Measurements from ENCODE around the gene LIN52. TPM values are rescaled to one million over a fixed set of nuclear protein-coding genes. Genes with fewer than 3 reads are reported as not detected.
A peak's percentile ranks its signal among the peaks of the same experiment; 100 is the strongest.

The LIN52 gene
- polyA plus RNA-seq, 3 donors: 2.9 to 7.2 (median 4.8) TPM

GRCh38 chr14:74085047-74085637 is 386 bp downstream of the LIN52 start:
- Histone ChIP-seq H2AFZ (ENCODE audit: insufficient read depth, low read depth, low read length, poor library complexity, severe bottlenecking) (peak overlapping the region; percentile 94), H3K27ac (ENCODE audit: low read depth in 1 of 2, low read length in 2 of 2) (peak overlapping the region; percentile 25 to 77), H4K20me1 (ENCODE audit: insufficient read depth, low read length) (no peaks in the 10 kb centered on the region), H3K9me3 (replicated peaks in 1 of 2; ENCODE audit: control insufficient read depth in 1 of 2, insufficient read depth in 1 of 2, low read length in 2 of 2) (no peaks in the 10 kb centered on the region), H3K9ac (ENCODE audit: insufficient read depth, low read length, poor library complexity, severe bottlenecking) (peak overlapping the region; percentile 64), H3K27me3 (ENCODE audit: control insufficient read depth in 2 of 2, insufficient read depth in 2 of 2, low read length in 2 of 2) (no peaks in the 10 kb centered on the region), H3K4me2 (replicated peaks; ENCODE audit: extremely low read depth, low read length, poor library complexity, severe bottlenecking) (peak overlapping the region; percentile 85), H3K36me3 (replicated peaks in 1 of 2; ENCODE audit: control insufficient read depth in 1 of 2, insufficient read depth in 2 of 2, low read length in 2 of 2) (no peaks in the 10 kb centered on the region), H3K4me1 (ENCODE audit: control insufficient read depth in 1 of 2, insufficient read depth in 2 of 2, low read length in 2 of 2) (peaks cover 23 to 31% of the 10 kb centered on the region in 2 donors), H3K4me3 (replicated peaks in 1 of 3; ENCODE audit: low read depth in 2 of 3, low read length in 3 of 3) (peak overlapping the region; percentile 85 to 86 (median 85)), H3K79me2 (ENCODE audit: insufficient read depth, low read length) (peaks cover 47% of the 10 kb centered on the region)
- no peaks in the 10 kb centered on the region for H3K9me3 Mint-ChIP-seq
- TF ChIP-seq, protein P1, sequence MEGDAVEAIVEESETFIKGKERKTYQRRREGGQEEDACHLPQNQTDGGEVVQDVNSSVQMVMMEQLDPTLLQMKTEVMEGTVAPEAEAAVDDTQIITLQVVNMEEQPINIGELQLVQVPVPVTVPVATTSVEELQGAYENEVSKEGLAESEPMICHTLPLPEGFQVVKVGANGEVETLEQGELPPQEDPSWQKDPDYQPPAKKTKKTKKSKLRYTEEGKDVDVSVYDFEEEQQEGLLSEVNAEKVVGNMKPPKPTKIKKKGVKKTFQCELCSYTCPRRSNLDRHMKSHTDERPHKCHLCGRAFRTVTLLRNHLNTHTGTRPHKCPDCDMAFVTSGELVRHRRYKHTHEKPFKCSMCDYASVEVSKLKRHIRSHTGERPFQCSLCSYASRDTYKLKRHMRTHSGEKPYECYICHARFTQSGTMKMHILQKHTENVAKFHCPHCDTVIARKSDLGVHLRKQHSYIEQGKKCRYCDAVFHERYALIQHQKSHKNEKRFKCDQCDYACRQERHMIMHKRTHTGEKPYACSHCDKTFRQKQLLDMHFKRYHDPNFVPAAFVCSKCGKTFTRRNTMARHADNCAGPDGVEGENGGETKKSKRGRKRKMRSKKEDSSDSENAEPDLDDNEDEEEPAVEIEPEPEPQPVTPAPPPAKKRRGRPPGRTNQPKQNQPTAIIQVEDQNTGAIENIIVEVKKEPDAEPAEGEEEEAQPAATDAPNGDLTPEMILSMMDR (IDR thresholded peaks at IDR 0.05): no peak
- 0% methylated on average over 21 of the region's 26 CpGs for WGBS (ENCODE audit: insufficient coverage)
- peak overlapping the region; percentile 94 to 100 for H3K4me3 Mint-ChIP-seq
- no peaks in the 10 kb centered on the region for H3K36me3 Mint-ChIP-seq
- intact Hi-C loops (cut with micrococcal nuclease): loop anchor here (5.0 kb wide), 1 partner anchor 407 kb away; the partner anchor contains the start of genes ISCA2 (in 2 of the 2) and NPC2 (in 2 of the 2)
- H3K27ac Mint-ChIP-seq: peak overlapping the region; percentile 86 to 97 (median 92)
- H3K27me3 Mint-ChIP-seq (ENCODE audit: low read depth in 3 of 3): peaks cover 0 to 3% (median 2%) of the 10 kb centered on the region in 3 donors
- DNase-seq: no peak
- peaks cover 34% of the 10 kb centered on the region for H3K4me1 Mint-ChIP-seq

DNA sequence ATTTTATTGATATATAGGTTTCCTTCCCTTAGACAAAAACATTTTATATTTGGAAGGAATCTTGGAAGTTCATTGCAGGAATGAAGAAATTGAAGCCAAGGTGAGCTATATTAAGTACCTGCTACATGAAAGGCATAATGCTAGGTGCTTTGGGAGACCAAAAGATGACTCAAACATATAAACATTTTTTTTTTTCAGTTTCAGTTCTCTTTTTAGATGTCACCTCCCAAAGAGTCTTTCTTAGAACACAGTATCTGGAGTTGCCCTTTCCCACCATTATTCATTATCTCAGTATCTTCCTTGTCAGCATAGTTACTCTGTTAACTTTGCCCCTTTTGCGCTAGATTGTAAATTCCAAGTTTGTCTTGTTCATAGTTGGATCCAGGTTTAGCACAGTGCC is 1.1 kb downstream of the LIN52 start:
- TF ChIP-seq, protein P1 (IDR thresholded peaks at IDR 0.05): no peak
- intact Hi-C loops (cut with micrococcal nuclease): loop anchor here (5.0 kb wide), 1 partner anchor 406 kb away; the partner anchor contains the start of genes ISCA2 (in 2 of the 2) and NPC2 (in 2 of the 2)
- peaks cover 0 to 3% (median 2%) of the 10 kb centered on the region in 3 donors for H3K27me3 Mint-ChIP-seq (ENCODE audit: low read depth in 3 of 3)
- WGBS (ENCODE audit: insufficient coverage): no CpG with 5 or more reads among the region's 1 CpG
- H3K9me3 ChIP-seq (replicated peaks in 1 of 2; ENCODE audit: control insufficient read depth in 1 of 2, insufficient read depth in 1 of 2, low read length in 2 of 2): no peaks in the 10 kb centered on the region
- H3K4me1 ChIP-seq (ENCODE audit: control insufficient read depth in 1 of 2, insufficient read depth in 2 of 2, low read length in 2 of 2): peaks cover 23 to 31% of the 10 kb centered on the region in 2 donors
- H4K20me1 ChIP-seq (ENCODE audit: insufficient read depth, low read length): no peaks in the 10 kb centered on the region
- H3K79me2 ChIP-seq (ENCODE audit: insufficient read depth, low read length): peaks cover 47% of the 10 kb centered on the region
- H3K36me3 Mint-ChIP-seq: peaks cover 3% of the 10 kb centered on the region in 2 donors
- peak overlapping the region; percentile 85 to 86 (median 85) for H3K4me3 ChIP-seq (replicated peaks in 1 of 3; ENCODE audit: low read depth in 2 of 3, low read length in 3 of 3)
- H3K27ac ChIP-seq (ENCODE audit: low read depth in 1 of 2, low read length in 2 of 2): no peak overlapping the region
- H3K4me1 Mint-ChIP-seq: peaks cover 35% of the 10 kb centered on the region
- no peaks in the 10 kb centered on the region for H3K9me3 Mint-ChIP-seq
- no peak overlapping the region for H3K9ac ChIP-seq (ENCODE audit: insufficient read depth, low read length, poor library complexity, severe bottlenecking)
- H3K27me3 ChIP-seq (ENCODE audit: control insufficient read depth in 2 of 2, insufficient read depth in 2 of 2, low read length in 2 of 2): no peaks in the 10 kb centered on the region
- peak overlapping the region in 1 of 2 donors; percentile 100 for H3K4me3 Mint-ChIP-seq
- DNase-seq: peak in 2 of 3 donors; percentile 18 to 38
- H3K4me2 ChIP-seq (replicated peaks; ENCODE audit: extremely low read depth, low read length, poor library complexity, severe bottlenecking): peak overlapping the region; percentile 85
- H3K36me3 ChIP-seq (replicated peaks in 1 of 2; ENCODE audit: control insufficient read depth in 1 of 2, insufficient read depth in 2 of 2, low read length in 2 of 2): peaks cover 0 to 3% of the 10 kb centered on the region in 2 donors
- H2AFZ ChIP-seq (ENCODE audit: insufficient read depth, low read depth, low read length, poor library complexity, severe bottlenecking): peak overlapping the region; percentile 94
- H3K27ac Mint-ChIP-seq: peak overlapping the region in 3 of 7 donors; percentile 92 to 96 (median 92)

Measured in CD14-positive monocyte (primary cell).